Mesodermal cell (in vitro differentiated cells): ENCODE results near the gene C17orf100.
A peak's percentile ranks its signal among the peaks of the same experiment; 100 is the strongest.

Source experiments
- H3K27ac ChIP-seq: 2 replicates; pipeline ENCODE4 v1.7.0; 2013; ENCODE audit warnings: mild to moderate bottlenecking, low read depth, low read length, moderate library complexity; ENCODE audit not compliant: severe bottlenecking
- H3K36me3 ChIP-seq: 2 replicates; pipeline ENCODE4 v1.7.1; 2013; ENCODE audit warnings: mild to moderate bottlenecking, low read length, moderate library complexity; ENCODE audit not compliant: control insufficient read depth, insufficient read depth
- H3K4me1 ChIP-seq: one replicate; pipeline ENCODE4 v1.7.1; 2013; ENCODE audit warnings: mild to moderate bottlenecking, low read length; ENCODE audit not compliant: insufficient read depth, control insufficient read depth, poor library complexity, severe bottlenecking
- H3K4me3 ChIP-seq: 2 replicates; pipeline ENCODE4 v1.7.0; 2013; ENCODE audit warnings: low read length, control low read depth, mild to moderate bottlenecking; ENCODE audit not compliant: insufficient read depth, poor library complexity, severe bottlenecking; ENCODE audit errors: extremely low read depth
- H3K9me3 ChIP-seq: 2 replicates; pipeline ENCODE4 v1.7.1; 2013; ENCODE audit warnings: mild to moderate bottlenecking, low read length, moderate library complexity; ENCODE audit not compliant: control insufficient read depth
- WGBS, 2 experiments: methylation state at CpG; one replicate each; pipeline ENCODE4 v1.1.5; 2013; ENCODE audit warnings: missing lambda C conversion rate in 2 of 2; ENCODE audit not compliant: insufficient coverage in 2 of 2; 5-methylcytosine and 5-hydroxymethylcytosine counted together

C17orf100 gene

GRCh38 chr17:6632530-6632929 is 19.0 kb upstream of the C17orf100 start:
- no peak overlapping the region for H3K4me3 ChIP-seq
- no peak overlapping the region for H3K27ac ChIP-seq
- no peaks in the 10 kb centered on the region for H3K9me3 ChIP-seq
- no peaks in the 10 kb centered on the region for H3K4me1 ChIP-seq
- H3K36me3 ChIP-seq: peaks cover 75% of the 10 kb centered on the region

GRCh38 chr17:6633263-6633662 is 18.3 kb upstream of the C17orf100 start:
- no peaks in the 10 kb centered on the region for H3K9me3 ChIP-seq
- H3K4me1 ChIP-seq: no peaks in the 10 kb centered on the region
- no peak overlapping the region for H3K27ac ChIP-seq
- H3K4me3 ChIP-seq: no peak overlapping the region
- WGBS, 2 experiments: no CpG with 5 or more reads among the region's 3 CpGs
- H3K36me3 ChIP-seq: peaks cover 68% of the 10 kb centered on the region

DNA sequence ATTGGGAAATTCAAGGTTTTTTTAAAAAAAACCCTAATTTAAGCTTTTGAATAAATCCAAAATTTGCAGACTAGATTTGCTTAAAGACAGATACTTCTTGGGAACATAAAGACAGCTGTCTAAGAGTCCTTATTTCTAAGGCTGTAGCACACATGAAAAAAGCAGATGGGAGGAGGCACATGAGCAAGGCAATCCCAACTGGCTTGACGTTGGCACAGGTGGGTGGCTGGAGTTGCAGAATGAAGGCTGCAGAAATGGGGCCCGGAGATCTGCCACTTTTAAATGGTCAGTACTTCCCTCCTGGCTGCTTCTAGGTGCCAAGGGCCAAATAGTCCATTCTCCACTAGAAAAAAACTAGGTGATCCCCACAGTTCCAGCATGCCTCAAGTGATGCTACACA is 15.5 kb upstream of the C17orf100 start:
- peaks cover 44% of the 10 kb centered on the region for H3K36me3 ChIP-seq
- no peak overlapping the region for H3K27ac ChIP-seq
- WGBS, 2 experiments: 96 to 100% methylated on average over 2 of the region's 2 CpGs
- peaks cover 7% of the 10 kb centered on the region for H3K4me1 ChIP-seq
- H3K4me3 ChIP-seq: no peak overlapping the region
- no peaks in the 10 kb centered on the region for H3K9me3 ChIP-seq

DNA sequence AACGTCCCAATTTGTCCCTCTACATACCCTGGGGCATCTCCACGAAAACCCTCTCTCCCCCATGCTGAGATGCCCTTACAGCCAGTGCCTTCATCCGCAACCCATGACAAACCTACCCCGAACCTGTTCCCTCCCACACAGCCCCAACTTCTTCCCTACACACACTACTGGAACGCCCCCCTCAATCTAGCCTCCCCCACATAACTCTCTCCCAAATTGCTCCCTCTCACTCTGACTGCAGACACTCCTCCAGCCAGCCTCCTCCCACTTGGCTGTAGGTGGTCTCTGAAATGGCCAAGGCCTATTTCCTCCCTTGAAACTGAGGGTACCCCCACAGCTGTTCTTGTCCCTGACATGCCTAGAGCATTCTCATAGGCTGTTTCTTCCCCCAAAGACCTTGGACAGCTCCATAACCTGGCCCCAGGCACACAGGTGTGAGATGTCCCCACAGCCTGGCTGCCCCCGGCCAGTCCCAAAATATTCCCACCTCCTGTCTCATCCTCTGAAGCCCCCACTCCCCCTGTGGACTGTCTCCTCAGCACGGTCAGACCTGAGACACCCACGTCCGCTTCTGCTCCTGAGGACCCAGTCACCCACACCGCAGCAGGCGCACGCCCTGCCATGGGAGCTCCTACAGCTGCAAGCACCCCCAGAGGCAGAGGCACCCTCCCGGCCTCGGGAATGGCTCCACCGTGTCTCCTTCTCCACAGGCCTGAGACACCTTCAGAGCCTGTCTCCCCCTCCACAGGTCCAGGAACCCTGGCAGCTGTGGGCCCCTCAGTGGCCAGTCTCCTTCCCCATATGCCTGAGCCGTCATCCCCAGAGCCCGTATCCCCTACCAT is 14.7 kb upstream of the C17orf100 start:
- 88 to 95% methylated on average over 12 to 16 of the region's 17 CpGs for WGBS, 2 experiments
- Histone ChIP-seq H3K27ac (no peak overlapping the region), H3K4me3 (no peak overlapping the region), H3K9me3 (no peaks in the 10 kb centered on the region), H3K36me3 (peaks cover 37% of the 10 kb centered on the region), H3K4me1 (peaks cover 7% of the 10 kb centered on the region)

DNA sequence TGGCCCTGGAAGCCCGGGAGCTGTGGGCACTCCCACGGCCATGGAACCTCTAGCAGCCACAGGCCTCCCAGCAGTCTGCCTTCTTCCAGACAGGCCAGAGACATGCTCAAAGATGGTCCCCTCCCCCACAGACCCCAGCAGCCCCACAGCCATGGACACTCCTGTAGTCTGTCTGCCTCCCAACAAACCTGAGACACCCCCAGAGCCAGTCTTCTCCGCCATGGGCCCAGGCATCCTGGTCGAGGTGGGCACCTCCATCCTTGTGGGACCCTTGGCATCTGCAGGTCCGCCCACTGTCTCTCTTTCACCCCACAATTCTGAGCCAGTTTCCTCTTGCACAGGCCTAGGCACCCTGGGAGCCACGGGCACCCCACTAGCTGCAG is 14.1 kb upstream of the C17orf100 start:
- Histone ChIP-seq H3K36me3 (peaks cover 31% of the 10 kb centered on the region), H3K4me3 (no peak overlapping the region), H3K4me1 (peaks cover 13% of the 10 kb centered on the region), H3K9me3 (no peaks in the 10 kb centered on the region), H3K27ac (no peak overlapping the region)
- 89 to 95% methylated on average over 5 to 6 of the region's 6 CpGs for WGBS, 2 experiments

GRCh38 chr17:6638046-6638908 is 13.3 kb upstream of the C17orf100 start:
- H3K4me3 ChIP-seq: no peak overlapping the region

DNA sequence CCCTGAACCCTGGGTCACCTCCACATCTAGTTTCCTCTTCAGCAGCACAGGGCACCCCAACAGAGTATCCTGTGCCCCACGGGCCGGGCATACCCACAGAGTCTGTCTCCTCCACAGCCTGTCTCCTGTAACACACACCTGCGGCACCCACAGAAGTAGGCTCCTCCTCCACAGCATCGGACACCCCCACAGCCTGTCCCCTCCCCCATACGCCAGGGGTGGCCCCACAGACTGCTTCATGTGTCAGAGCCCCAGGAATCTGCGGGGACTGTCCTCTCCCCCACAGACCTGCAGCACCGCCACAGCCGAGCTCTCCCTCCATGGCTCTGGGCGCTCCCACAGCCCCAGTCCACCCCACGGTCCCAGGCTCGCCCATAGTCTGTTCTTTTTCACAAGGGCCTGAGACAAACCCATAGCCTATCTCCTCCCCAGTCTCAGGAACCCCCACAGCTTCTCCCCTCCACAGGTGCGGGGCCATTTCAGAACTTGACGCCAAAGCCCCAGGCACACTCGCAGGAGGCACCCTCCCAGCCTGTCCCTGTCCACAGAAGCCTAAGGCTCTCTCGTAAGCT is 12.5 kb upstream of the C17orf100 start:
- peaks cover 28% of the 10 kb centered on the region for H3K36me3 ChIP-seq

More at GRCh38 chr17:6638046-6638908, 13.3 kb upstream of the C17orf100 start:
- 86 to 89% methylated on average over 18 to 24 of the region's 24 CpGs for WGBS, 2 experiments
- H3K36me3 ChIP-seq: peaks cover 28% of the 10 kb centered on the region
- no peaks in the 10 kb centered on the region for H3K9me3 ChIP-seq
- H3K27ac ChIP-seq: no peak overlapping the region
- peaks cover 14% of the 10 kb centered on the region for H3K4me1 ChIP-seq

GRCh38 chr17:6639586-6640535 is 11.7 kb upstream of the C17orf100 start:
- Histone ChIP-seq H3K36me3 (peaks cover 28% of the 10 kb centered on the region), H3K9me3 (no peaks in the 10 kb centered on the region), H3K27ac (peak overlapping the region; percentile 90), H3K4me3 (peak overlapping the region; percentile 80), H3K4me1 (peaks cover 14% of the 10 kb centered on the region)
- WGBS, 2 experiments: 1 to 2% methylated on average over 39 to 58 of the region's 67 CpGs

More for the DNA sequence above, 12.5 kb upstream of the C17orf100 start:
- Histone ChIP-seq H3K9me3 (no peaks in the 10 kb centered on the region), H3K27ac (no peak overlapping the region), H3K4me1 (peaks cover 14% of the 10 kb centered on the region), H3K4me3 (peak overlapping the region; percentile 80)
- 55 to 63% methylated on average over 8 to 14 of the region's 15 CpGs for WGBS, 2 experiments

- H3K27ac ChIP-seq: peak within 1 kb of the TSS; percentile 90
- peak within 1 kb of the TSS; percentile 80 for H3K4me3 ChIP-seq
- 0 to 1% methylated on average over 38 to 46 of the region's 52 CpGs for WGBS, 2 experiments
- peaks cover 14% of the 10 kb centered on the region for H3K4me1 ChIP-seq
- H3K36me3 ChIP-seq: peaks cover 29% of the 10 kb centered on the region
- H3K9me3 ChIP-seq: no peaks in the 10 kb centered on the region
These were observed 10.9 kb upstream of the C17orf100 start, which contains the start of the genes KIAA0753 and TXNDC17 for GRCh38 chr17:6640536-6641246. Gene KIAA0753, minus strand, starts transcription at chr17:6640711. Its CDS starts 5,608 bp downstream, at chr17:6635103. Gene TXNDC17, plus strand, starts transcription at chr17:6641060. Its CDS starts 23 bp downstream, at chr17:6641083.
